Stimulated activated CD4-positive, alpha-beta T cell treated with anti-CD3 and anti-CD28 coated beads, Interleukin-1b, Interleukin-23, amount 100 ng/mL, for 48 hours (primary cell): ENCODE data around the gene ACOT11.
"Not testable (repeated sequence)": the region's sequence is repeated elsewhere in the genome, so short reads cannot be mapped to it uniquely, and the experiment has no call there.

ENCODE experiments used
- DNase-seq: peaks from one replicate; pipeline ENCODE4 v3.0.0-alpha.2; 2020

Gene ACOT11

DNA sequence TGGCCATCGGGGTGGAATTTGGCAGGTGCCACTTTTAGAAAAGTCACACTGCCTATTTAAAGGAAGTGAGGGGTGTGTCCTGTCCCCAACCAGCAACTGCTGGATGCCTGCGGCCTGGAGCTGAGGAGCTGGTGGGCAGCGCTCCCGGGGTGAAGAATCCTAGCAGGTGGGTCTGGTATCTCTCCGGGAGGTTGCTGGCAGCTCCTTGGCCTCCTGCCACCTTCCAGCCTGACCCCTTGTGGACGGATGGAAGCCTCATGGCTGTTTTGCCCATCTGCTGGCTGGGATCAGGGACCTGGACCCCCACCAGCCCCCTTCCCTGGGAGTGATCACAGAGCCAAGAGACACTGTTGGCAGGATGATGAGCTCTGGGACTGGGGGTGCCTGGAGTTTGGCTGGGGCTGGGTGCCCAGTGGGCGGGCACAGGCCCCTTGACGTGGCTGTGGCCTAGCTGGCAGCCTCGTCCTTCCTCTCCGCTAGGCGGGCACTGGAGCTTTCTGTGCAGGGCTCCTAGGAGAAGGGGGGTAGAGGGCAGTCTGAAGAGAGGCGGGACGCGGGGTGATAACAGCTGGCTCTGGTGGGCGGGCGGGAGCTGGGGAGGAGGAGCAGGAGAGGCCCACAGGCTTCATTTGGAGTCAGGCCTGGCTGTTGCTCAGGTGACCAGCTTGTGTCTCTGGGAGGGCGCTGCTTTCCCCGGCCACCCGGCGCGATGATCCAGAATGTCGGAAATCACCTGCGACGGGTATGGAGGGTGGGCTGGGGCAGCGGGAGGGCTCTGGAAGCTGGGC, at the start of gene ACOT11:
TSS of gene ACOT11 (plus strand) at position 628 of the 788 bp plus-strand sequence. CDS start at position 710, 82 bp downstream.
- DNase-seq: no peak

- DNase-seq: no peak
Measured at GRCh38 chr1:54498383-54499096, 49.5 kb upstream of the ACOT11 start.

DNA sequence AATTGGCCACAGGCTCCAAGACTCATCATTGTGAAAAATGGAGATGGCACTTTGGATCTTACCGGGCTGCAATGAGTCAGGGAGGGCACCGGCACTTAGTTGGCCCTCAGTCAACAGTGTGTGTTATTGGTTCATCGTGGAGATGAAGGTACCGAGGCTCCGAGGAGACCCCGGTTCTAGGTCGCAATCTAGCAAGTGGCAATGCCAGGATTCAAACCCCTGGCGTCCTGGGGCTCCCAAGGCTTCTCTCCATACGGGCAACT, 49.0 kb upstream of the ACOT11 start:
- DNase-seq: no peak

DNA sequence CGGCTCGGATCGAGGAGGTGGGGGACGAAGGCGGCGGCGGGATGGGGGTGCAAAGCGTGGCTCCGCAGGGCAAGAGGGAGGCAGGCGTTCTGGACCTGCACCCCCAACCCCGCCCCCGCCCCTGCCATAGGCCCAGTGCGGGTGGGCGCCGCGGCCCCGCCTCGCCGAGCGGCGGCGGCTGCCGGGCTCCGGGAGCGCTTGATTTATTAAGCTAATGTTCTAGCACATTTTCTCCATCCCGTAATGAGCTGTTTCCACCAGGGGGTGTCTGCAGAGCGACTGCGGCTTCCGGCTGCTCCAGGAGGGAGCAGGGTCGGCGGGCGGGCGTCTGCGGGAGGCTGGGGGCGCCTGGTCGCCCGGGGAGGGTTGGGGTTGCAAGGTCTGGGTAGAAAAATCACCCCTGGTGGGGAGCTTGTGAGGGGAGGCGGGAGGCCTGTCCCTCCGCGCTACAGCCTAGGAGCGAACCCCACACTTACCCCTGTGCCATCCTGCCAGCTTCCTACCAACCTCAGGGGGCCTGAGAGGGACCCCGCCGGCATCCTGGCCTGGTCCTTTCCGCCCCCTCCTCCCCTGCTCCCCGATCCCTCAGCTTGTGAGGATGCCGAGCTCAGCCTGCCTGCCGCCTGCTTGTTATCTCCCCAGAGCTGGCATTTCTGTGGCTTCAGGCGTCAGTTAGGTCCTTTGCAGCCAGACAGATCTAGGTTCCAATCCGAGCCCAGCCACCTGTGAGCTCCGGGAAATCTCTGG, 48.5 kb upstream of the ACOT11 start:
- no peak for DNase-seq

DNA sequence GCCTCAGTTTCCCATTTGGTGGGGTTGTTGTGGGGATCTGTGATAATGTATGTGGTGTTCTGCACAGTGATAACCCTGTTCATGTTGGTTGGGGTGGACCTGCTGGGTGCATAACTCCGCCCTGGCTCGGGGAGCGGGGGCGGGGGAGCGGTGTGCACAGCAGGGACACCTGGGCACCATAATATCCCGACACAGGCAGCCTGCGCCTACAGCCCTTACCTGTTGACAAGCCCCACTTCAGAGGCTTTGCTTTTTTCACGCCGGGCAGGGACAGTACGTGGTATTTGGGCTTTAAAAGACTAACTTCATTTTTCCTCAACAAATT, 48.0 kb upstream of the ACOT11 start:
- DNase-seq: no peak

DNA sequence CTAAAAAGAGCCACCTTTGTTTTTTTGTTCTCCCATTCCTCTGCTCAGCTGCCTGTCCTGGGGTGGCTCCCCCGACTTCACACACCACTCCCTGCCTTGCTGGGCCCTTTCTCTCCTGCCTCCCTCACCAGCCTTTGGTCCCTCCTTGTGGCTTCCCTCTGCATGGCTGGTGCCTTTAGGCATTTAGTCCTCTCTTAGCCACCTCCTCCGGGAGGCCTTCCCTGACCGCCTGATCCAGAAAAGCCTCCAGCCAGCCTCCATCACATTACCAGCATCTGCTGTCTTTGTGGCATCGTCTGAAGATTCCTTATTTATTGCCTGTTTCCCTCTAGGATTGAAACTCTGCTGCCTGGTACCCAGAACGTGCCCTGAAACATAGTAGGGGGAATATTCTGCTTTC, 46.2 kb upstream of the ACOT11 start:
- DNase-seq: no peak

- no peak for DNase-seq
Measured at GRCh38 chr1:54502342-54502741, 45.7 kb upstream of the ACOT11 start.

GRCh38 chr1:54506594-54506993, 41.4 kb upstream of the ACOT11 start:
- DNase-seq: no peak

GRCh38 chr1:54507033-54507870, 40.8 kb upstream of the ACOT11 start:
- DNase-seq: no peak

DNA sequence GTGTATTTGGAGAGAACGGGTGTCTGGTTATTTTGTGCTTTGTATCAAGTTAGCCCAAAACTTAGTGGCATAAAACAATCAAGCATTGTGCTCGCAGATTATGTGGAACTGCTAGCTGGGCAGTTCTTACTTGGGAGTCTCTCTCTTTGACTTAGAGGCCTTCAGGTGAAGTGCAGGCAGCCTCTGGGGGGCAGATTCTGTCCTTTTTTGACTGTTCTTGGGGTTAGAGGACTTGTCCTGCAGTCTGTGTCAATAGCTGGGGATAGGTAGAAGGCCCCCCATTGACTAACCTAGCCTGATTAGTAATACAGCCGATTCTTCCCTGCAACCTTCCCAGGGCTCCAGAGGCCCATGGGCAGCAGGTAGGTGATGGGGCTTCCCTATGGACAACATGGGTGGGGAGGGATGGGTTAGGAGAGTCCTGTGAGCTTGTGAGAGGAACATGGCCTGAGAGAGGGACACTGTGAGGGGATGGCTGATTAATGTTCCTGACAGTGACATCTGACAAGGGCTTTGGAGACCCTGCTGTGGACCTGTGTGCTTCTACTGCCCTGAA, 37.2 kb upstream of the ACOT11 start:
- no peak for DNase-seq

DNA sequence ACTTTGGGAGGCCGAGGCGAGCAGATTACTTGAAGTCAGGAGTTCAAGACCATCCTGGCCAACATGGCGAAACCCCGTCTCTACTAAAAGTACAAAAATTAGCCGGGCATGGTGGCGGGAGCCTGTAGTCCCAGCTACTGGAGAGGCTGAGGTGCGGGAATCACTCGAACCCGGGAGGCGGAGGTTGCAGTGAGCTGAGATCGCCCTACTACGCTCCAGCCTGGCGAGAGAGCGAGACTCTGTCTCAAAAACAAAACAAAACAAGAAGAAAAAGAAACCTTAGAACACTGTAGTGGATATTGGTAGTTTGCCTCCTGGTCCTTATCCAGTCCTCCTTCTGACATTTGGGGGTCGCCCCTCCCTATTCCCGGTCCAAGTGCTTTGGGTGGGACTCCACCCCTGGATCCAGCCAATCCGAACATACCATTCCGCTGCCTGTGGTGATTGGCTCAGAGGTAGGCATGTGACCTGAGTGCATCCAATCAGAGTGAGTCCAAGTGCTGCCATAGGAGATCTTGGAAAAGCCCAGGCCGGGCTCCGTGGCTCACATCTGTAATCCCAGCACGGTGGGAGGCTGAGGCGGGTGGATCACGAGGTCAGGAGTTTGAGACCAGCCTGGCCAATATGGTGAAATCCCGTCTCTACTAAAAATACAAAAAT, 34.0 kb upstream of the ACOT11 start:
- DNase-seq: not testable (repeated sequence)

- no peak for DNase-seq
Measured at GRCh38 chr1:54516249-54516920, 31.6 kb upstream of the ACOT11 start.

GRCh38 chr1:54517496-54517895, 30.5 kb upstream of the ACOT11 start:
- no peak for DNase-seq

GRCh38 chr1:54518489-54518888, 29.5 kb upstream of the ACOT11 start:
- no peak for DNase-seq

DNA sequence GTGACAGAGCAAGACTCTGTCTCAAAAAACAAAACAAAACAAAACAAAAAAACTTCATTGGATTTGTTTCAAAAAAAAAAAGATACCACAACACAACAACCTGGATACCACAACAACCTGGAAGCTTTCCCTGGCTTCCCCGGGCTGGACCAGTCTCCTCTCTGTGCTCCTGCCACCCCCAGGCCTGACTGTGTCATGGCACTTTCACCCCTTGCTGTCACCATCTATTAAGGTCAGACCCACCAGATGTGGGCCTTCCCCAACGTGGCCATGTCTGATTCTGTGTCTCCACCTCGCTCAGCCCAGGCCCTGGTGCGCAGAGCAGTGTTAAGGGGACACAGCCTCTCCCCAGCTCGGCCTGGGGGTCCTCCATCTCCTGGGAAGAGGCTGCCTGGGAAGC, 28.3 kb upstream of the ACOT11 start:
- DNase-seq: no peak

GRCh38 chr1:54520631-54521321, 27.3 kb upstream of the ACOT11 start:
- DNase-seq: no peak

DNA sequence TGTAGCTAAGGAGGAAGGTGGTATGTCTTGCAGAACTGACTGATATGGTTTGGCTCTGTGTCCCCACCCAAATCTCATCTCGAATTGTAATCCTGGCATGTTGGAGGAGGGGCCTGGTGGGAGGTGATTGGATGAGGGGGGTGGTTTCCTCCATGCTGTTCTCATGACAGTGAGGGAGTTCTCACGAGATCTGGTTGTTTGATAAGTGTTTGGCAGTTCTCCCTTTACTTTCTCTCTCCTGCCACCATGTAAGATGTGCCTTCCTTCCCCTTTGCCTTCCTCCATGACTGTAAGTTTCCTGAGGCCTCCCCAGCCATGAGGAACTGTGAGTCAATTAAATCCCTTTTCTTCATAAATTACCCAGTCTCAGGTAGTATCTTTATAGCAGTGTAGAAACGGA, 21.5 kb upstream of the ACOT11 start:
- not testable (repeated sequence) for DNase-seq

DNA sequence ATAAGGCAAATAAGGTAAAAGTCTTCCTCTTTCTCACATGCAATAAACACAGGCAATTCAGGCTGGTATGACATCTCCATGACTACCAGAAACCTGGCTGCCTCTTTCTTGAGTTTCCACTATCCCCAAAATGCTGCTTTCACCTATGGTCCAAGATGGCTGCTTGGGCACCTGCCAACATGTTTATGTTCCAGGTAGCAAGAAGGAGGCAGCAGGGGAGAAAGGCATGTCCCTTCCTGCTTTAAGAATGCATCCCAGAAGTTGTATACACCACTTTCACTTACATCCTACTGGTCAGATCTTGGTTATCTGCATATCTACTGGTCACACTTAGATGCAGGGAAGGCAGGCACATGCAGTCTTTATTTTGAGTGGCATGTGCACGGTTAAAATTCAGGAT, 19.4 kb upstream of the ACOT11 start:
- no peak for DNase-seq

GRCh38 chr1:54532033-54532432, 16.0 kb upstream of the ACOT11 start:
- DNase-seq: no peak

DNA sequence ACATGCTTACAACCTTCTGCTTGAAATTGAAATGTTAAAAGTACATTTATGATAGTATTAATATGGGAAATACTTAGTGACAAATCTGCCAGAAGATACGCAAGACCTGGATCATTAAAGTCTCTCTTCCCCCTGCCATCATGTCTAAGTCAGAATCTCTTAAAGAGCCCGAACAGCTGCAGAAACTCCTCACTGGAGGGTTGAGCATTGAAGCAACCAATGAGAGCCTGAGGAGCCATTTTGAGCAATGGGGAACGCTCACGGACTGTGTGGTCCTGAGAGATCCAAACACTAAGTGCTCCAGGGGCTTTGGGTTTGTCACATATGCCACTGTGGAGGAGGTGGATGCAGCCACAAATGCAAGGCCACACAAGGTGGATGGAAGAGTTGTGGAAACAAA, 11.4 kb upstream of the ACOT11 start:
- not testable (repeated sequence) for DNase-seq

DNA sequence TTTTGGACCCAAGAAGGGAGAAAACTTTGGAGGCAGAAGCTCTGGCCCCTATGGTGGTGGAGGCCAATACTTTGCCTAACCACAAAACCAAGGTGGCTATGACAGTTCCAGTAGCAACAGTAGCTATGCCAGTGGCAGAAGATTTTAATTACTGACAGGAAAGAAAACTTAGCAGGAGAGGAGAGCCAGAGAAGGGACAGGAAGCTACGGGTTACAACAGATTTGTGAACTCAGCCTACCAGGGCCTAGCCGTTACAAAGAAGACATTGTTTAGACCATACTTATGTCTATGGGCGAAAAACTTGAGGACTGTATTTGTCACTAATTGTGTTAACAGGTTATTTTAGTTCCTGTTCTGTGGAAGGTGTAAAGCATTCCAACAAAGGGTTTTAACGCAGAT, 10.4 kb upstream of the ACOT11 start:
- no peak for DNase-seq
